Uterus (tissue), 2 donors: ENCODE measurements around the gene GALNTL6.

Experiments
- POLR2A ChIP-seq, 2 donors: fragments of 450-650 bp; IDR thresholded peaks; one replicate each; pipeline ENCODE4 v1.6.1; 2016; ENCODE audit warnings: antibody characterized with exemption in 2 of 2, mild to moderate bottlenecking in 1 of 2, moderate library complexity in 1 of 2
- TF ChIP-seq, protein P1 (sequence below), 4 experiments: fragments of 200-600 bp in 2 of 4; fragments of 450-650 bp in 2 of 4; sonication (generic) in 2 of 4; IDR thresholded peaks; one replicate each; pipeline ENCODE4 v1.5.1; 2016 to 2019; ENCODE audit warnings: antibody characterized with exemption in 4 of 4, mild to moderate bottlenecking in 2 of 4, moderate library complexity in 1 of 4

GRCh38 chr4:171843456-171843855 is 30.3 kb downstream of the GALNTL6 start:
- TF ChIP-seq, protein P1, sequence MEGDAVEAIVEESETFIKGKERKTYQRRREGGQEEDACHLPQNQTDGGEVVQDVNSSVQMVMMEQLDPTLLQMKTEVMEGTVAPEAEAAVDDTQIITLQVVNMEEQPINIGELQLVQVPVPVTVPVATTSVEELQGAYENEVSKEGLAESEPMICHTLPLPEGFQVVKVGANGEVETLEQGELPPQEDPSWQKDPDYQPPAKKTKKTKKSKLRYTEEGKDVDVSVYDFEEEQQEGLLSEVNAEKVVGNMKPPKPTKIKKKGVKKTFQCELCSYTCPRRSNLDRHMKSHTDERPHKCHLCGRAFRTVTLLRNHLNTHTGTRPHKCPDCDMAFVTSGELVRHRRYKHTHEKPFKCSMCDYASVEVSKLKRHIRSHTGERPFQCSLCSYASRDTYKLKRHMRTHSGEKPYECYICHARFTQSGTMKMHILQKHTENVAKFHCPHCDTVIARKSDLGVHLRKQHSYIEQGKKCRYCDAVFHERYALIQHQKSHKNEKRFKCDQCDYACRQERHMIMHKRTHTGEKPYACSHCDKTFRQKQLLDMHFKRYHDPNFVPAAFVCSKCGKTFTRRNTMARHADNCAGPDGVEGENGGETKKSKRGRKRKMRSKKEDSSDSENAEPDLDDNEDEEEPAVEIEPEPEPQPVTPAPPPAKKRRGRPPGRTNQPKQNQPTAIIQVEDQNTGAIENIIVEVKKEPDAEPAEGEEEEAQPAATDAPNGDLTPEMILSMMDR (IDR thresholded peaks at IDR 0.05), result no peak
- no peak for TF ChIP-seq POLR2A (IDR thresholded peaks at IDR 0.05)
